HG03432 (cell line): ENCODE measurements around the gene ASXL1.
"Not testable (repeated sequence)": the region's sequence is repeated elsewhere in the genome, so short reads cannot be mapped to it uniquely, and the experiment has no call there.

Experiments used
- ATAC-seq: cut with Tn5 transposase; IDR thresholded peaks from one replicate; pipeline ENCODE4 v1.9.1; 2021; ENCODE audit warnings: mild to moderate bottlenecking, moderate library complexity; ENCODE audit not compliant: unreplicated experiment

ASXL1 gene

DNA sequence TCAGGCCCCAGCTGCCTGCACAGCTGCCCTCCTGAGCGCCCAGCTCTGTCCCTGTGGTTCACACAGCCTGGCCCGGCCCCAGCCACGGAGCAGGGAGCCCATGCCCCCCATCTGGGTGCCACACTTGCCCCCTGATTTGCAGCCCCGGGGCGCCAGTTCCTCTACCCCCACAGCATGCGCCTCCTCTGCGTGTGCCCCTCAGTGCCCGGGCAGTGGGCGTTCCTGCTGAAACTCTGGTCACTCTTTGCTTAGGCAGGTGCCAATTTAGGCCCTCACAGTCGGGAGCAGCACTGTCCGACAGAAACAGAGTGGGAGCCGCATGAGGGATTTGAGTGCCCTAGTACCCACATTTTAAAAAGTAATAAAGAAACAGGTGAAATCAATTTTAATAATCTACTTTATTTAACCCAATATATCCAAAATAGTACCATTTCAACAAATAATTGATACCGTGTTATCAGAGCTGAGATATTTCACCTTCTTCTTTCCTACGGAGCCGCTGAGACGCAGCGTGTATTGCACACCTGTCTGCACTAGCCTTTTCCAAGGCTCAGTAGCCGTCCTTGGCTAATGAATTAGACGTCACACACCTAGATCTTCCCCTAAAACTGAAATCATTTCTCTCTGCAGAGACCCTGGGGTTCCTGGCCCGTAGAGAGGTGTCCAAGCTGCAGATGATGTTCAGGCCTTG lies 106.4 kb downstream of the ASXL1 start:
- no peak for ATAC-seq

DNA sequence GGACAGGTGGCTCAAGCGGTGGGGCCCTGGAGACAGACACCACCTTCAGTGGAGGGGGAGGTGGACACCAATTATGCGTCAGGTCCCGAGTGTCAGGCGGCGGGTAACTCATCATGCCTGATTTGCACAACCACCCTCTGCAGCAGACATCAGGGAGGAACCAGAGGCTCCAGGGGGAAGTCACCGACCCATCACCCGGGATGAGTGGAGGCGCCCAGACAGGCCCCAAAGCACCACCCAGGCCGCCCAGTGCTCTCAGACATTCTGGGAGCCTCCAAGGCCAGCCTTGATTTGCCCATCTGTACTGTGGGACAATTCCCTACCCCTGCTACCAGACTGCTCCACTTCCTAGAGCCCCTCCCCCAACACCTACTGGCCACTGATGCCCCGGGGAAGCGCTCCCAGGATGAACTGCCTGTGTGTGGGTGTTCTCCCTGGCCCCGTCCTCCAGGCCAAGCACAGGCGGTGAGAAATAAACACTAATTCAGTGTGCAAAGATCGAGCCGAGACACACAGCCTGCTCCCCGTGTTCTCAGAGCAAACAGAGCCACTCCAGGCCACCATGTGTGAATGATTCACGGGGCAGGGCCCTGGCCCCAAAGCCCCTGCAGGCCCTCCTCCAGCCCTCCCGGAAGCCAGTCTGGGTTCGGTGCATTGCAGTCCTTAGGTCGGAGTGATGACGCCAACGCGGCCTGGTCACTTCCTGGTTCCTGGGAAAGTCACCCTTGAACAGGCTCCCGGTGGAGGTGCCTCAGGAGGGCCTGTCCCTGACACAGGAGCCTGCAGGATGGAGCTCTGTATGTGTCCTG lies 107.2 kb downstream of the ASXL1 start:
- no peak for ATAC-seq

DNA sequence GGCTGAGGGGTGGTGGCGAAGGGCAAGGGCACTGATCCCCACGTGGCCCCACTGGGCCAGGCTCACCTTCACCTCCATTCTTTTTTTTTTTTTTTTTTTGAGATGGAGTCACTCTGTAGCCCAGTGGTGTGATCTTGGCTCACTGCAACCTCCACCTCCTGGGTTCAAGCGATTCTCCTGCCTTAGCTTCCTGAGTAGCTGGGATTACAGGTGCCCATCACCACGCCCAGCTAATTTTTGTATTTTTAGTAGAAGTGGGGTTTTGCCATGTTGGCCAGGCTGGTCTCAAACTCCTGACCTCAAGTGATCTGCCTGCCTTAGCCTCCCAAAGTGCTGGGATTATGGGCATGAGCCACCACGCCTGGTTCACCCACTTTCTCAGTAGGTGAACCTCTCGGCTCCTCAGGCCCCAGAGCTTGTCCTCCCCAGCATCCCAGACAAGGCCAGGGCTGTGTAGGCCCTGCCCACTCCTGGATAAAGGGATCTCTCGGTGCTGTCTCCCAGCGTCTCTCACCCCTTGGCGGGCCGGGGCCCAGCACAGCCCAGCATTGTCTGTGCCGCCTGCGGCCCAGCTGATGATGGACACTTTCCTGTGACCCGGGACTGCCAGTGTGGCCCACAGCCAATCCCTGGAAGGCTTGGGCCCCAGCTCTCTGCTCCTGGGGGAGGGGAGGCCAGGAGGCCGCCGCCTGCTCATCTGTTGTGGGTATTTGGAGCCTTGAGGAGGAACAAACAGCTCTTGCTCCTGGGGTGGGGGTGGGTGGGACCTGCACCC lies 108.0 kb downstream of the ASXL1 start:
- not testable (repeated sequence) for ATAC-seq

DNA sequence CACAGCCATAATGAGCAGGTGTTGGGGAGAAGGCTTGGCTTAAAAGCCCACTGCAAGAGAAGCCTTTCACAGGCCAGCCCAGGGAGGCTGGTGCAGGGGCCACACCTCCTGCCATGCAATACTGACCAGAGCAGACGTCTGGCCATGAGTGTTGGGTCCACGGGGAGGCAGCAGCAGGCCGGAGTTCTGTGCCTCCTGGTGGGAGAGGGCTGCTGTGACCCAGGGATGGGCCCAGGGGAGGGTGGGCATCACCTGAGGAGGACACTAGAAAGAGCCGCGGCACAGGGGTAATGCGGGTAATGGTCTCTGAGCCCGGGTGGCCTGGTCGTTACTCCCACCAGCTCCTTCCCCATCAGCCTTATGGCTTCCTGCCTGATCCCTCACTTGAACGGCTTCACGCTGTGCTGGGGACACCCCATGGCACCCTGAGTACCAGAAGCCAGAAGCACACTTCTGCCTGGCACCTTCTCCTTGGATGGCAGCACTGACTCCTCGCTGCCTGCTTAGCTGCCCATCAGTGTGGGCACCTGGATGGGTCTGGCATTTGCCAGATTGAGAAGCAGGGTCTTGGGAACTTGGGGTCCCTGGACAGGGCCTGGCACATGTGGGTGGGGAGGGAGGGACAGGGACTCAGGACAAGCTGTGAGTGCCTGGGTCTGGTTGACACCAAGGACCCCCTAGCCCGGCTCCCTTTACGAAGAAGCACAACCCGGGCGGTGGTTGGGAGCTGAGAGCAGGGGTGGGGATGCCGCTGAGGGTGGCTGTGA lies 108.8 kb downstream of the ASXL1 start:
- ATAC-seq = no peak

DNA sequence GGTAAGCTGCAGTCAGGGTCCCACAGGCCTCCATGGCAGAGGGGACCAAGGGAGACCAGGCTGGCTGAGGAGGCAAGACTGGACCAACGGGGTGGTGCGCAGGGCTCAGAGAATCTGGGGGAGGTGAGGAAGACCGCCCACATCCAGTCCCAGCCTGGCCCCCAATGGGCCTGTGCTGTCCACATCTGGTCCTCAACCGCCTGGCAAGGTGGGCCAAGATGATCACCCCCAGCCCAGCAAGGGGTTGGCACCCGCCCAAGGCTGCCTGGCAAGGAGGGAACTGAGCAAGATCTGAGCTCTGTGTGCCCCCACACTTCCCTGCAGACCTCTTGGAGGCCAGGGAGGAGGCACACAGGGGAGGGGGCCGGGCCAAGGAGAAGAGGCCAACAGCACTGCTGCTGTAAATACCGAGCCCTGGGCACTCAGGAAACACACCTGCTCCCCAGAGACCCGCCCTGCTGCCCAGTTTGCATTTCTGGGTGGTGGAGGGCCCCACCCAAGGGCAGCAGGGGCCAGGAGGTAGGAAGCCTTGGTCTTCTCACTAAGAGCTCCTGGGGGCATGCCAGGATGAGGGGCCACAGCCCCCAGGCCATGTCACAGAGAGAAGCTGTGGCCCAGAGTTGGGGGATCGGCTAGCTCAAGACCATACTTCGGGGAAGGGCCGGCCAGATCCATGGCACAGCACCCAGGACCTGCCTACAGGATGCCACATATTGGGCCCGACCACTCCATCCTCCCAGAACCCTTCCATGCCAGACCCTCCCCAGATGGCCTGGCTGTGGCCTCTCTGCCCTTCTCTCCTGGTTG lies 109.6 kb downstream of the ASXL1 start:
- ATAC-seq = no peak

DNA sequence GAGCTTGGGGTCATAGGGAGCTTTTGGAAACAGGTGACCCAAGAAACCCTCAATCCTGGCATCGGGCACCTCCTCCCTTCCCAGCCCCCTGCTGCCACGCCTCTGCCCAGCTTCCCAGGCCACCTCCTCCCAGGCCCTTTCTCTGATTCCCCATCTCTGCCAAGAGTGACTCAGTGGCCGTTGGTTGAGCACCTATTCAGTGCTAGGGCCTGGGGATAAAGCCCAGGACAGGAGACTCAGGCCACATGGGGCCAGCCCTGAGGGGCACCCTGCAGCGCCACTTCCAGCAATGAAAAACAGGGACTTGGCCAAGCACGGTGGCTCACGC lies 110.1 kb downstream of the ASXL1 start:
- no peak for ATAC-seq

DNA sequence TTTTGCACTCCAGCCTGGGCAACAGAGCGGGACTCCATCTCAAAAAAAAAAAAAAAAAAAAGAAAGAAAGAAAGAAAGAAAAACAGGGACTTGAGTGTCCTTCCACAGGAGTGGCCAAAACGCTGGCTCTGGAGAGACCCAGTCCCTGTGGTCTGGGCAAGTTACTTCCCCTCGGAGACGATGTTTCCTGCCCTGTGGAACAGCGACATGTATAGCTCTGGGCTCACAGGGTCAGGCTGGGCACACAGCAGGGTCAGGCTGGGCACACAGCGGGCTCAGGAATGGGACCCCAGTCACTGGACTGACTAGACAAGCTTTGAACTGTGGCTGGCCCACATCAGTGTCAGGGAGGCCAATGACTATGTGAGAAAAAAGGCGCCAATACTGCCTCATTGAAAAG lies 110.7 kb downstream of the ASXL1 start:
- ATAC-seq = no peak

DNA sequence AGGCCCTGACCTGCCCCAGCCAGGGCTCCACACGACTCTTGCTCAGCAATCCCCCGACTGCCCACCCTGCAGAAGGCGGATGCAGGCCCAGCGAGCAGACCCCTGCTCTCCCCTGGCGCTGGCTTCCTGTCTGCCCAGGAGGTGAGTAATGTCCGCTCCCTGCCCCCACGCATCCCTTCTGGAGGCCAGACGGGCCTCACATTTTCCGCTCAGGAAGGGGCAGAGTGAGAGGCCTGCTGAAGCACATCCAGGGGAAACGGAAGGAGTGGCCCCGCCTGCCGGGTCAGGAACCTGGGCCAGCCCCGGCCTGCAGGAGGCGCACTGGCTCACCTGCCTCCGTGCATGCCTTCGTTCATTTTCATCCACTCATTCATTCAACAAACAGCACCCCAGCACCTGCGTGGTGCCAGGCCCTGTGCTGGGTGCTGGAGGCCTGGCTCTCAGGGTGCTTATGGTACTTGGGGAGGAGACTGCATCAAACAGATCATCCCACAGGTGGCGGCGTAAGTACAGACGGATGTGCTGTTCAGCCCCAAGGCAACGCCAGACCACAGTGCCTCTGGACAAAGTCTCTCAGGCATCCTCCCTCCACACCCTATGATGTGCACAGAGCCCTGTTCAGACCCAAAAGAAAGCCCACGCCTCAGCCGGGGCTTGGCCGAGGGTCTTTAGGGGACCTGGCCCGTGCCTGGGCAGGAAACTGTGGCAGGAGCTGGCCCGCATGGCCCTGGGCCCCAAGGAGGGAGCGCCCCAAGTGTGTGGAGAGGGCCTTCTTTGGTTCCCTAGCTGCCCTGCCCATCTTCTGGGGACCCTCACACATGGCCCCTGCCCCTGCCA lies 112.1 kb downstream of the ASXL1 start:
- no peak for ATAC-seq

DNA sequence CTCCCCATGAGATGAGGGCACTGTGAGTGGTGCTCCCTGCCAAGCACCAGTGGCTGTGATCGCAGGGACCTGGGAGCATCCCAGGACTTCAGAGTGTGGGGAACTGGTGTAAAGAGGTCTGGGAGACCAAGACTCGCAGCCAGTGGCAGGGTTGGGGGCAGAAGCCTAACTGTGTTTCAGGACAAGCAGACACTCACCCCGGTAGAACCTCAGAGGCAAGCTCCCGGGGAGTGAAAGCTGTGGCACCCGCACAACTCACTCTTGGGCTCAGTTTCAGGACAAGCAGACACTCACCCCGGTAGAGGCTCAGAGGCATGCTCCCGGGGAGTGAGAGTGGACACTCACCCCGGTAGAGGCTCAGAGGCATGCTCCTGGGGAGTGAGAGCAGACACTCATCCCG lies 112.8 kb downstream of the ASXL1 start:
- ATAC-seq = no peak

DNA sequence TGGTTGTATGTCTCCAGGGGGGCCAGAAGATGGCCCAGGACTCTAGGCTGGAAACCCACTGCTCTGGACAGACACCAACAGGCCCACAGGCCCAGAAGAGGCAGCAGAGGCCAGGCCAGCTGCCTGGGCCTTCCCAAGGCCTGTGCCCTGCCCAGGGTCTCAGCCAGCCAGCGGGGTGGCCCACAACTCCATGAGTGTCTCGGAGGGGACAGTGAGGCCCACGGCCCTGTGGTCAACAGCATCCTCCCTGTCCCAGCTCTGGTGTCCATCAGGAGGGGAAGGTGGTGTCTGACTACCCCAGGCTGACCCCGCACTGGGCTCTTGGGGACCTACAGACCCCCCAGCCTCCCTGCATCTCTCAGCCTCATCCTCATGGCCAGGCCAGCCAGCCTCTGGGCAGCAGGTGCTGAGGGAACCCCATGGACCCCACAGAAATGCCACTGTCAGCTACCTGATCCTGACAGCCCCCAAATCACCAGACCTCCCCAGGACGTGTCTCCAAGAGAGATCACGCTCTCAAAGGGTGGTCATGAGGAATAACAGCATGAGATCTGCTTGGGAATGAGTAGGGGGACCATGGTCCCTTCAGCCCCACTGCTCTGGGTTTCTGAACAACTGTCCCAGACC lies 114.6 kb downstream of the ASXL1 start:
- ATAC-seq = no peak

DNA sequence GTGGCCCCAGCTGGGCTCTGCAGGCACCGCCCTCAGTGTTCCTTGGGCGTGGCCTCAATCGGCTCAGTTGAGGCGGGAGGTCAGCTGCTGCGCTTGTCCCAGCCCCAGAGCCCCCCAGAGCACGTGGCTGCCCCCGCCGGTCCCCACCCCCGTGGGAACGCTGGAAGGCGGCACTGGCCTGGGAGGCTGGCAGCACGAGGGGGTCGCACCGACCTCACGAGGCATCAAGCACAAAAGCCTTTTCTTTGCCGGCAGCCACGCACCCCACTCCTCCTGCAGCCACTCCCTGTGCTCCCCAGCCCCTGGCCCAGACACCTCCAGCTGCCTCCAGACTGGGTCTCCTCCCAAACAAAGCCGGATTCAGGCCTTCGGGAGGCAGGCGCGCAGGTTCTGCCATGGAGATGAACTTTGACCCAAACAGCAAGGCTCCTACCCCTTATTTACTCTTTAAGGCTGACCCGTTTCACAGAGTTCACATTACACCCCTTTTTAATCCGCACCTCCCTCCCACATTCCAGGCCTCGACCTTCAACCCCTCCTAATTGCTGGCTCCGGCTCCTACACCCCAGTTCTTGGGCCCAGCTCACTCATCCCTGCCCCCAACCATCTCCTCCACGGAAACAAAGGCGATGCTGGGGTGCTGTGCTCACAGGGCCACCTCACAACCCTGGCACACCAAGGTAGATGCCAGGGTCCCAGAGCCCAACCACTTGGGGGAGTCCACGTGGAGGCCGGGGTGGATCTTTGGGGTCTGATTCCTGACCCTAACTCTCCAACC lies 115.3 kb downstream of the ASXL1 start:
- ATAC-seq = no peak

DNA sequence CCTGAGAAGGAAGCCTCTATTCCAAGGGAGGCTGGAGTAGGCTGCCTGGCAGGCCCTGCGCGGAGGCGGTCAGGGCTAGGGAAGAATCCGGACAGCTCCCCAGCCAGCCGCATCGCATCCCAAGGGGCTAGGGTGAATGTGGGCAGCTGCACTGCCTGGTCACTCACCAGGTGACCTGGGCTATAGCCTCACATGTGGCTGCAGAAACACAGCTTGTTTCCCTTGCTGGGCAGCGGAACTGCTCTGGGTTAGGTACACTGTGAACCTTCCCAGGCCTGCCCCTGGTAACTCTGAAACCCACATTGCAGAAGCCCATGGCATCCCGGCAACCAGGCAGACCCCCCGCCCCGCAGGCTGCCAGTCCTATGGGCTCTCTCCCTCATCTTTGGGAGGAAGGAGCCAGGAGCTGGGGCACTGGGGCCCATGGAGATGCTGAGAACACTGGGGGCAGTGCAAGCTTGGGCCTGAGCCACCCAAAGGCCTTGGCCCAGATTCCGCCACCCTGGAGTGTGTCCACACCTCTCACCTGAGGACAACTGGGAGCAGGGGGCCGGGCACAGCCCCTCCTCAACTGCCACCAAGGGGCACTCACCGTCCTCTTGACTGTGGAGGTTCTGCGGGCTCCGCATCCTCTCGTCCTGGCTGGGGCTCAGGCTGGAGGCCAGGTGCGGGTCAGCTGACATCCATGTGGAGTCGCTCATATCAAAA lies 116.0 kb downstream of the ASXL1 start:
- ATAC-seq = no peak

DNA sequence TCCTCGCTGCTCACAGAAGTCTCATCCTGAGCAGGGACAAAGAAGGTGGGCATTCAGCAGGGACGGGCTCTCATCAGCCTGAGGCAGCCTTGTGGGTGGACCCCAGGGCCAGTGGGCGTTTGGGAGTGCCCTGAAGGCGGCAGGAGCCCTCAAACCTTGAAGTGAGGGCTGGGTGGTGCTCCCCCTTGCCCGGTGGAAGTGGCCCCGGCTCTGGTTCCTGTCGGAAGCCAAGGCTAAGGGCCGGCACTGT lies 116.5 kb downstream of the ASXL1 start:
- ATAC-seq = no peak

DNA sequence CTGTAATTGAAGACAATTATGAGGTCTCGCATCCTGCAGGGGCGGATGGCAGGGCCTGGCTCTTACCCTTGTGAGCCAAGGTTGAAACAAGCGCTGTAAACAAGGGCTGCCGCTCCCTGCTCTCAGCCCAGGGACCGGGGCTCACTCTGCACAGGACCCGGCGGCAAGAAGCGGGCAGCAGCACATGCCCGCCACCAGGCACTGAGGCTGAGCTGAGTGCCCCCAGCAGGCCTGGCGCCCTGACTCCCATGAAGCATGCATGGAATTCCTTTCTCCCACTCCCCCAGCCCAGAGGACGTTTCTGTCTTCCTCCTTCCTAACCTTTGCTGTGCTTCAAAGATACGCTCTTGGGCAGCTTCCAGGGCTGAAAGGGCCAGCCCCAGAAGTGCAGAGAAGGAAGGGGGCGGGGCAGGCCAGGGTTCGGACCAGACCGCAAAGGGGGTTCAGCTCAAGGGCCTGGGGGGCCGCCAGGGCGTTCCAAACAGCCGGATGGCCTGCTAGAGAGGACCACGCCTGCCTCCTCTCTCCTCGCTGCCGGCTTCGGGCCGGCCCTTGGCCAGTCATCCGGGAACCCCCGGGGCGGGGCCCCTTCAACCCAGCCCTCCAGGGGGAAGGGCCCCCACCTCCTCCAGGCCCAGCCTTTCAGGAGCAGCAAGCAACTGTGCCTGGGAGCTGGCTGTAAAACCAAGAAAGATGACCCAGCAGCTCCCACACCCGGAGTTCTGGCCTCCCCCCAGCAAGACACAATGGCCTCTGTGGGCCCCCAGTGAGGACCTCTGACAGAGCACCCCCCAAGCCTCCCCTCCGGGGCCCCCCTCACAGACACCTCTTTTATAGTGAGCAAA lies 117.1 kb downstream of the ASXL1 start:
- ATAC-seq = peak; percentile 73

DNA sequence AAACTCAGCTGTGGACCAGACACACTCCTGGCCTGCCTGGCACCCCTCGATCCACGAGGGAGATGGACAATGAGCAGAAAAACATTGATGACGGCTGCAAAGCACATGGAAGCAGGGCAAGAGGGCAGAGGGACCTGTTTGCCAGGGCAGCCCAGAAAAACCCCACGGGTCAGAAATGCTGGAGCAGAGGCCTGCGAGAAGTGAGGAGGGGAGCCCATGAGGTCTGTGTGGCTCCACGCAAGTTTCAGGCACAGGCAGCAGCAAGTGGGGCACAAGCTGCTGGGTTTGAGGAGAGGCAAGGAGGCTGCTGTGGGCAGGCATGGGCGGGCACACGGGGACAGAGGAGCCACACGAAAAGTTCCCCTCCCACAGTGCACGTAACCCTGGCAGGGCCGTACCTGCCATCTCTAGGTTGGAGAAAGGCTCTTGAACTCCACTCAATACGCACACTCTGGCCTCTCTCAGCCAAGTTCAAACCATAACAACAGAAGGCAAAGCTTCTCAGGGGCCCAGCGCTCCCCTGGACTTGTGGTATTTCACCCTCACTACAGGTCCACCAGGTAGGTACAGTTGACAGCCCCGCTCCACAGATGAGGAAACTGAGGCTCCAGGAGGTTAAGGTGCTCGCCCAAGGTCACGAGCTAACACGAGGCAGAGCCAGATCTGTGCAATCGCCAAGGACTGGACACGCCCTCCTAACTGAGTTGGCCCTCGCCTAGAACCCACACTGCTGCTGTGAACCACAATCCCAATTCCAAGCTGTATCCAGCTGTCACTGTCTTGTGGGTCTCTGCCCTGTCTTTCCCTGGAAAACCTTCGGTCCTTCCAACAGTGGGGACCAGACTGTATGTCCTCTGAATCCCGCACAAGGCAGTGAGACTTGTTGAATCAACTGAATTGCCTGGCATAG lies 118.8 kb downstream of the ASXL1 start:
- no peak for ATAC-seq
